HL-60 (cell line): ENCODE results near the gene PAM16.

Source experiments
- DNase-seq, 2 experiments: peaks; one replicate each; pipeline ENCODE4 v3.0.0-alpha.2; 2010 to 2020; ENCODE audit warnings: low read depth in 1 of 2, low spot score in 1 of 2
- H3K27ac ChIP-seq: fragments of 250-450 bp; sonication (Bioruptor Pico); replicated peaks from 2 replicates; pipeline ENCODE4 v1.5.1; 2020; ENCODE audit warnings: mild to moderate bottlenecking, moderate library complexity
- H3K27me3 ChIP-seq: fragments of 250-450 bp; sonication (Bioruptor Pico); 2 replicates; pipeline ENCODE4 v1.5.1; 2021; ENCODE audit warnings: mild to moderate bottlenecking, moderate library complexity; ENCODE audit not compliant: insufficient read depth, poor library complexity, severe bottlenecking
- H3K4me3 ChIP-seq: replicated peaks from 2 replicates; pipeline ENCODE4 v1.5.1; 2011; ENCODE audit warnings: mild to moderate bottlenecking, control low read depth, low read length; ENCODE audit not compliant: insufficient read depth
- CTCF ChIP-seq: IDR thresholded peaks from one replicate; pipeline ENCODE4 v1.5.1; 2011; ENCODE audit warnings: low read length, control low read depth, inconsistent platforms; ENCODE audit not compliant: insufficient read depth
- GABPA ChIP-seq: IDR thresholded peaks from 2 replicates; pipeline ENCODE4 v1.6.1; 2012; ENCODE audit warnings: low read depth
- POLR2AphosphoS5 ChIP-seq: IDR thresholded peaks from 2 replicates; pipeline ENCODE4 v1.6.1; 2012; ENCODE audit warnings: low read depth
- REST ChIP-seq: IDR thresholded peaks from 2 replicates; pipeline ENCODE4 v1.6.1; 2012; ENCODE audit warnings: low read depth; ENCODE audit not compliant: insufficient replicate concordance
- SPI1 ChIP-seq: IDR thresholded peaks from 2 replicates; pipeline ENCODE4 v1.6.1; 2012; ENCODE audit warnings: low read depth, mild to moderate bottlenecking, borderline replicate concordance

Gene PAM16

GRCh38 chr16:4356820-4357219 lies 5.7 kb upstream of the PAM16 start:
- Histone ChIP-seq H3K4me3 (no peak overlapping the region), H3K27me3 (no peaks in the 10 kb centered on the region), H3K27ac (no peak overlapping the region)
- no peak for DNase-seq
- TF ChIP-seq REST (no peak), CTCF (no peak), SPI1 (no peak), GABPA (no peak), POLR2AphosphoS5 (no peak)

GRCh38 chr16:4354512-4355409 lies 3.6 kb upstream of the PAM16 start:
- Histone ChIP-seq H3K27ac (no peak overlapping the region), H3K27me3 (no peaks in the 10 kb centered on the region), H3K4me3 (no peak overlapping the region)
- TF ChIP-seq POLR2AphosphoS5 (no peak), REST (no peak), SPI1 (no peak), CTCF (no peak), GABPA (no peak)
- no peak for DNase-seq

- no peak overlapping the region for H3K4me3 ChIP-seq
- DNase-seq: no peak
- no peak for TF ChIP-seq GABPA
- no peak for TF ChIP-seq POLR2AphosphoS5
- no peak for TF ChIP-seq SPI1
- TF ChIP-seq CTCF: no peak
- no peak for TF ChIP-seq REST
- no peaks in the 10 kb centered on the region for H3K27me3 ChIP-seq
- H3K27ac ChIP-seq: no peak overlapping the region
Observed at GRCh38 chr16:4353675-4354074, 2.6 kb upstream of the PAM16 start.
